Hematopoietic multipotent progenitor cell treated with erythropoietin and hydrocortisone succinate and interleukin-3 and kit ligand, for 15 days (in vitro differentiated cells): ENCODE measurements around the gene RBM10.
"Not testable (repeated sequence)": the region's sequence is repeated elsewhere in the genome, so short reads cannot be mapped to it uniquely, and the experiment has no call there.

Experiments
- DNase-seq: peaks from one replicate; pipeline ENCODE4 v3.0.0-alpha.2; 2015; ENCODE audit warnings: low spot score

Gene RBM10

GRCh38 chrX:47144626-47145394 is at the start of gene RBM10, which contains the start of gene NDUFB11:
RBM10 (plus strand) TSS chrX:47145221; CDS start chrX:47147482, 2,261 bp downstream.
NDUFB11 (minus strand) TSS chrX:47144702; CDS start chrX:47144679, 23 bp downstream.
- DNase-seq, result peak; percentile 90

- no peak for DNase-seq
Measured at GRCh38 chrX:47097018-47097417, 48.0 kb upstream of the RBM10 start.

GRCh38 chrX:47098338-47099094 is 46.5 kb upstream of the RBM10 start:
- DNase-seq, result no peak

GRCh38 chrX:47101206-47101605 is 43.8 kb upstream of the RBM10 start:
- no peak for DNase-seq

GRCh38 chrX:47110936-47111615 is 33.9 kb upstream of the RBM10 start:
- not testable (repeated sequence) for DNase-seq

- no peak for DNase-seq
Measured at GRCh38 chrX:47112316-47112954, 32.6 kb upstream of the RBM10 start.

GRCh38 chrX:47116551-47117110 is 28.4 kb upstream of the RBM10 start:
- not testable (repeated sequence) for DNase-seq

- DNase-seq, result not testable (repeated sequence)
Measured at GRCh38 chrX:47124466-47124865, 20.6 kb upstream of the RBM10 start.

GRCh38 chrX:47129157-47129898 is 15.7 kb upstream of the RBM10 start:
- peak; percentile 90 for DNase-seq

GRCh38 chrX:47129899-47130358 is 15.1 kb upstream of the RBM10 start:
- no peak for DNase-seq

GRCh38 chrX:47133493-47133892 is 11.5 kb upstream of the RBM10 start:
- no peak for DNase-seq

- not testable (repeated sequence) for DNase-seq
Measured at GRCh38 chrX:47135650-47136049, 9.4 kb upstream of the RBM10 start.

GRCh38 chrX:47138171-47138570 is 6.8 kb upstream of the RBM10 start:
- no peak for DNase-seq

- peak; percentile 16 for DNase-seq
Measured at GRCh38 chrX:47143894-47144625, 961 bp upstream of the RBM10 start.

- DNase-seq, result no peak
Measured at GRCh38 chrX:47145395-47146120, 537 bp downstream of the RBM10 start.

- DNase-seq, result peak; percentile 19
Measured at GRCh38 chrX:47146121-47146935, 1.3 kb downstream of the RBM10 start.

GRCh38 chrX:47146936-47147859 is 2.2 kb downstream of the RBM10 start:
- DNase-seq, result no peak
